ENCODE data around the gene WDR77. TPM values are rescaled to one million over a fixed set of nuclear protein-coding genes. Genes with fewer than 3 reads are reported as not detected.

WDR77 gene
- total RNA-seq, 1 experiment from 2014 or later = 42.5 TPM

DNA sequence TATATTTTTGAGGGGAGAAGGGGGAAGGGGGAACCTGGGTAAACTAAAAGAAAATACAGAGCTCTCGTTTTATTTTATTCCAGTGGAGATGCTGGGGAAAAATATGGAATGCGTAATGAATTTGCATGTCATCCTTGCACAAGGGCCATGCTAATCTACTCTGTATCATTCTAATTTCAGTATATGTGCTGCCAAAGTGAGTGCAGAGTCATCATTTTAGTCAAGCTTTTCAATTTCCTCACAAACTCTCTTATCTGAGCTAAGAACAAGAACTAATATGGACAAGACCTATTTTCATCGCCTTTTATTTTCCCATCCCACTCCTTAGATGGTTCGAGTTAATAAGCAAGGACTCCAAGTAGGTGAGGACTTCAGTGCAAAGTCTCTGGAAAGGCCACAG, 41.2 kb upstream of the WDR77 start:
- intact Hi-C loops (cut with micrococcal nuclease) = no loop called here
- Histone ChIP-seq H3K36me3 (ENCODE audit: control insufficient read depth in 1 of 2, insufficient read depth in 2 of 2, low read length in 2 of 2) (no peaks in the 10 kb centered on the region), H3K9me2 (ENCODE audit: insufficient read depth) (no peaks in the 10 kb centered on the region), H3K79me2 (ENCODE audit: insufficient read depth, low read length) (no peaks in the 10 kb centered on the region), H3K27ac (ENCODE audit: low read depth, low read length) (no peak overlapping the region), H3K4me1 (ENCODE audit: control insufficient read depth in 1 of 2, insufficient read depth in 2 of 2, low read length in 2 of 2) (no peaks in the 10 kb centered on the region), H2AFZ (ENCODE audit: low read depth, low read length, poor library complexity, severe bottlenecking) (no peak overlapping the region), H3K27me3 (ENCODE audit: insufficient read depth, low read length) (no peaks in the 10 kb centered on the region), H4K20me1 (ENCODE audit: insufficient read depth) (no peaks in the 10 kb centered on the region), H3K4me3 (replicated peaks in 1 of 2; ENCODE audit: low read depth in 1 of 2, low read length in 2 of 2) (no peak overlapping the region), H3K9ac (ENCODE audit: low read length) (no peak overlapping the region), H3K9me3 (ENCODE audit: control insufficient read depth in 1 of 2, insufficient read depth in 1 of 2, low read depth in 1 of 2, low read length in 2 of 2) (no peaks in the 10 kb centered on the region), H3K4me2 (ENCODE audit: low read length) (no peak overlapping the region)
- RAD21 ChIA-PET (ENCODE audit: low non-redundant PET in 1 of 2, low total read pairs in 2 of 2, uncharacterized antibody in 2 of 2, unreplicated experiment in 2 of 2) = no interaction called here
- ATAC-seq (no peak), DNase-seq (ENCODE audit: low read depth, low spot score) (no peak)
- POLR2A ChIA-PET = interaction anchor here (1.1 kb wide), 1 partner anchor 264 kb away, joined by 3 read pairs; no protein-coding TSS in a partner anchor
- CTCF ChIA-PET = interaction anchor here (1.9 to 2.2 kb wide), 2 partner anchors 8 to 18 kb away, joined by 7 to 8 read pairs; no protein-coding TSS in a partner anchor
- no peak for TF ChIP-seq EZH2phosphoT487 (IDR thresholded peaks at IDR 0.05; ENCODE audit: borderline replicate concordance)
- no peak for TF ChIP-seq TCF7L2 (IDR thresholded peaks at IDR 0.05; ENCODE audit: borderline replicate concordance, extremely low read depth, insufficient read depth, insufficient read length)
- TF ChIP-seq, protein P1, sequence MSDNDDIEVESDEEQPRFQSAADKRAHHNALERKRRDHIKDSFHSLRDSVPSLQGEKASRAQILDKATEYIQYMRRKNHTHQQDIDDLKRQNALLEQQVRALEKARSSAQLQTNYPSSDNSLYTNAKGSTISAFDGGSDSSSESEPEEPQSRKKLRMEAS (IDR thresholded peaks at IDR 0.05) = no peak
- TF ChIP-seq, protein P2, sequence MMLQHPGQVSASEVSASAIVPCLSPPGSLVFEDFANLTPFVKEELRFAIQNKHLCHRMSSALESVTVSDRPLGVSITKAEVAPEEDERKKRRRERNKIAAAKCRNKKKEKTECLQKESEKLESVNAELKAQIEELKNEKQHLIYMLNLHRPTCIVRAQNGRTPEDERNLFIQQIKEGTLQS (IDR thresholded peaks at IDR 0.05) = no peak
- BruUV-seq (replicated peaks) = no TSS peak

GRCh38 chr1:111489604-111490003, 40.5 kb upstream of the WDR77 start:
- Histone ChIP-seq H3K4me3 (replicated peaks in 1 of 2; ENCODE audit: low read depth in 1 of 2, low read length in 2 of 2) (no peak overlapping the region), H3K4me1 (ENCODE audit: control insufficient read depth in 1 of 2, insufficient read depth in 2 of 2, low read length in 2 of 2) (no peaks in the 10 kb centered on the region), H3K4me2 (ENCODE audit: low read length) (no peak overlapping the region), H3K36me3 (ENCODE audit: control insufficient read depth in 1 of 2, insufficient read depth in 2 of 2, low read length in 2 of 2) (no peaks in the 10 kb centered on the region), H3K9me2 (ENCODE audit: insufficient read depth) (no peaks in the 10 kb centered on the region), H4K20me1 (ENCODE audit: insufficient read depth) (no peaks in the 10 kb centered on the region), H3K79me2 (ENCODE audit: insufficient read depth, low read length) (no peaks in the 10 kb centered on the region), H3K27ac (ENCODE audit: low read depth, low read length) (no peak overlapping the region), H2AFZ (ENCODE audit: low read depth, low read length, poor library complexity, severe bottlenecking) (no peak overlapping the region), H3K9me3 (ENCODE audit: control insufficient read depth in 1 of 2, insufficient read depth in 1 of 2, low read depth in 1 of 2, low read length in 2 of 2) (no peaks in the 10 kb centered on the region), H3K9ac (ENCODE audit: low read length) (no peak overlapping the region), H3K27me3 (ENCODE audit: insufficient read depth, low read length) (no peaks in the 10 kb centered on the region)
- ChIA-PET POLR2A (no interaction called here), RAD21 (ENCODE audit: low non-redundant PET in 1 of 2, low total read pairs in 2 of 2, uncharacterized antibody in 2 of 2, unreplicated experiment in 2 of 2) (no interaction called here), CTCF (interaction anchor here (1.9 to 2.2 kb wide), 2 partner anchors 7 to 18 kb away, joined by 7 to 8 read pairs; no protein-coding TSS in a partner anchor)
- BruUV-seq (replicated peaks) = no TSS peak
- ATAC-seq (no peak), DNase-seq (ENCODE audit: low read depth, low spot score) (no peak)
- intact Hi-C loops (cut with micrococcal nuclease) = no loop called here
- TF ChIP-seq SRF (IDR thresholded peaks at IDR 0.05; ENCODE audit: low read depth) (no peak), YY1 (IDR thresholded peaks at IDR 0.05; ENCODE audit: extremely low read depth, insufficient replicate concordance, low read depth, low read length) (no peak), EZH2 (IDR thresholded peaks at IDR 0.05) (no peak), CBX3 (IDR thresholded peaks at IDR 0.05; ENCODE audit: low read depth) (no peak), SIN3A (IDR thresholded peaks at IDR 0.05; ENCODE audit: low read depth) (no peak), SP1 (IDR thresholded peaks at IDR 0.05; ENCODE audit: low read depth) (no peak), ZFX (IDR thresholded peaks at IDR 0.05) (no peak), CTCF (IDR thresholded peaks at IDR 0.05 in 2 of 3, conservative IDR thresholded peaks at IDR 0.05 in 1 of 3; ENCODE audit: borderline replicate concordance in 1 of 3, insufficient read depth in 1 of 3, low read depth in 2 of 3, low read length in 2 of 3) (no peak), EGR1 (IDR thresholded peaks at IDR 0.05; ENCODE audit: low read depth) (no peak), TCF7L2 (IDR thresholded peaks at IDR 0.05; ENCODE audit: borderline replicate concordance, extremely low read depth, insufficient read depth, insufficient read length) (no peak), RAD21 (IDR thresholded peaks at IDR 0.05; ENCODE audit: low read depth) (no peak)
- TF ChIP-seq, protein P3, sequence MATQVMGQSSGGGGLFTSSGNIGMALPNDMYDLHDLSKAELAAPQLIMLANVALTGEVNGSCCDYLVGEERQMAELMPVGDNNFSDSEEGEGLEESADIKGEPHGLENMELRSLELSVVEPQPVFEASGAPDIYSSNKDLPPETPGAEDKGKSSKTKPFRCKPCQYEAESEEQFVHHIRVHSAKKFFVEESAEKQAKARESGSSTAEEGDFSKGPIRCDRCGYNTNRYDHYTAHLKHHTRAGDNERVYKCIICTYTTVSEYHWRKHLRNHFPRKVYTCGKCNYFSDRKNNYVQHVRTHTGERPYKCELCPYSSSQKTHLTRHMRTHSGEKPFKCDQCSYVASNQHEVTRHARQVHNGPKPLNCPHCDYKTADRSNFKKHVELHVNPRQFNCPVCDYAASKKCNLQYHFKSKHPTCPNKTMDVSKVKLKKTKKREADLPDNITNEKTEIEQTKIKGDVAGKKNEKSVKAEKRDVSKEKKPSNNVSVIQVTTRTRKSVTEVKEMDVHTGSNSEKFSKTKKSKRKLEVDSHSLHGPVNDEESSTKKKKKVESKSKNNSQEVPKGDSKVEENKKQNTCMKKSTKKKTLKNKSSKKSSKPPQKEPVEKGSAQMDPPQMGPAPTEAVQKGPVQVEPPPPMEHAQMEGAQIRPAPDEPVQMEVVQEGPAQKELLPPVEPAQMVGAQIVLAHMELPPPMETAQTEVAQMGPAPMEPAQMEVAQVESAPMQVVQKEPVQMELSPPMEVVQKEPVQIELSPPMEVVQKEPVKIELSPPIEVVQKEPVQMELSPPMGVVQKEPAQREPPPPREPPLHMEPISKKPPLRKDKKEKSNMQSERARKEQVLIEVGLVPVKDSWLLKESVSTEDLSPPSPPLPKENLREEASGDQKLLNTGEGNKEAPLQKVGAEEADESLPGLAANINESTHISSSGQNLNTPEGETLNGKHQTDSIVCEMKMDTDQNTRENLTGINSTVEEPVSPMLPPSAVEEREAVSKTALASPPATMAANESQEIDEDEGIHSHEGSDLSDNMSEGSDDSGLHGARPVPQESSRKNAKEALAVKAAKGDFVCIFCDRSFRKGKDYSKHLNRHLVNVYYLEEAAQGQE (IDR thresholded peaks at IDR 0.05; ENCODE audit: low read depth) = no peak
- TF ChIP-seq, protein P1 (IDR thresholded peaks at IDR 0.05) = no peak
